HG02623 (cell line): ENCODE data around the gene PPP1R3C.

Experiments
- ATAC-seq: cut with Tn5 transposase; IDR thresholded peaks from one replicate; pipeline ENCODE4 v1.9.1; 2021; ENCODE audit warnings: moderate library complexity; ENCODE audit not compliant: unreplicated experiment

Gene PPP1R3C

GRCh38 chr10:91629715-91630549 lies 2.9 kb downstream of the PPP1R3C start:
- ATAC-seq, result no peak

DNA sequence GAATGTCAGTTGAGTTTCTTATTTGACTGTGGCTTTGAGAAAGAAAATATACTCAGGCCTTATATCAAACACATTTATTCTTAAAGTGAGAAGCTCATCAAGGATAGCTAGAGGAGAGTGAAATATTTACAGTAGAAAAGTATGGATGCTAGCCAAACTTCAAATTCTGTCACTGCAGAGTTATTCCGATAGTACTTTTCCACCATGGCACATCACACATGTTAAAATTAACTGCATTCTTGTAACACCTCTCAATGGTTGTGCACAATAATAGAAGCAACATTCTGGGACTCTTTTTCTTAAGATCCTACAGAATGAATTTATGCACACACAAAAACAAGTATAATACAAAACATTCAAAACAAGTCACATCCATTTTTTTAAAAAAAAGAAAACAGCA lies 4.5 kb downstream of the PPP1R3C start:
- no peak for ATAC-seq

DNA sequence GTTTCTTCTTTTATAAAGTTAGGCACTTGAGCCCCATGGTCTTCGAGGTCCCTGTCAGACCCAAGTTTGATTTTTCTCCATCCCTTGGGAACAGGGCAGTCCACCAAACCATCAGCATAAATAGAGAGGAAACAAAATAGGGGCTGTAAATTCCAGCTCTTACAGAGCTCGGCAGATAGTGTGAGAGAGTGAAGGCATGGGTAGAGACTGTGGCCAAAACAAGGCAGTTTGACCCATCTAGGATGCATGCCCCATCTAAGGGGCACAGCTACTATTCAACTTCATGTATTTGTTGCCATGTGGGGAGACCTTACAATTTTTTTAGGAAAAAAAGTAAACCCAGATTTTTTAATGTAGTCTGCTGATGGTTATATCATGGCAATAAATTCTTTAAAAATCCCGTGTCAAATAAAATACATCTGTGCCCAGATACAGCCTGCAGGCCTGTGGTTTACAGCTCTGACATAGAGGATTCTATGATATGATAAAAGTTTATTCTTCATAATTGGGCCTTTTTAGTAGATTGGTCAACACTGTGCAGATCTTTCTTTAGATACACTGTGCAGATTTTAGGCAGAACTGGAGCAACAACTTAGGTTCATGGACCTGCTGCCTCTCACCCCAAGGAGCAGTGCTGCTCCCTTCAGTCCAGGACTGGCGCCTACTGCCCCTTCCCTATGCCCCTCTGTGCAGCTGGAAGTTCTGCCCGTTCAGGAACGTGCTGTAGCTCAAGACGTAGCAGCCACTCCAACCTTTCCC lies 5.3 kb downstream of the PPP1R3C start:
- no peak for ATAC-seq

GRCh38 chr10:91626936-91627335 lies 5.9 kb downstream of the PPP1R3C start:
- ATAC-seq, result no peak

DNA sequence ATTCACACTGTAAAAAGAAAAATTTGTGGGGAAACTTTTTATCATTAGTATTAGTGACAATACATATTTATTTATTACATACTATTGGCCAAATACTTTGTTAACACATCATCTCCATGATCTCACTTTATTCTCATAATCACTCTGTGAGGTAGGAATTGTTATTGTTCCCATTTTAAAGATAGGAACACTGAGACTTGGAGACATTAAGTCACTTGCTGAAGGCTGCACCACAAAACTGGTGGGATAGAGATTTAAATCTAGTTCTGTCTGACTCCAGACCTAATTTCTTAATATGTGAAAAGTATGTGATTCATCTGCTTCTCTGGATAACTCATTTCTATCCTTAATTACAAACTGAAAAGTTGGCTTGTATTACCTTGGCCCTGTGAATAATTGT lies 8.2 kb downstream of the PPP1R3C start:
- no peak for ATAC-seq

- no peak for ATAC-seq
Observed at GRCh38 chr10:91622601-91623000, 10.3 kb downstream of the PPP1R3C start.

GRCh38 chr10:91621483-91622113 lies 11.3 kb downstream of the PPP1R3C start:
- no peak for ATAC-seq

DNA sequence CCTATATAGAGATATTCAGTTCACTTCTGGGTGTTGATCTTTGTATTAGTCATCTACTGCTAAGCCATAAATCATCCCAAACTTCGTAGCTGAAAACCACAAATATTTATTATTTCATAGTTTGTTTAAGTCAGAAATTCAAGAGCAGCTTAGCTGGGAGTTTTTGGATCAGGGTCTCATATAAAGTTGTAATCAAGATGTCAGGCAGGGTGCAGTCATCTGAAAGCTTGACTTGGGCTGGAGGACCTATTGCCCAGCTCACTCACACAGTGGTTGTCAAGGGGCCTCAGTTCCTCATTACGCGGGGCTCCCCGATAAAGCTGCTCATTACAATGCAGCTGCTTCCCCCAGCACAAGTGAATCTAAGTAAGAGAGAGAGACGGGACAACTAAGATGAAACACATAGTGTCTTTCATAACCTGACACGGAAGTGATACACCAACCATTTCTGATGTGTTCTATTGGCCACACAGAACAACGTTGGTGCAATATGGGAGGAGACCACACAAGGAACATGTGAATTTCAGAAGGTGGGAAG lies 15.7 kb downstream of the PPP1R3C start:
- ATAC-seq, result no peak

DNA sequence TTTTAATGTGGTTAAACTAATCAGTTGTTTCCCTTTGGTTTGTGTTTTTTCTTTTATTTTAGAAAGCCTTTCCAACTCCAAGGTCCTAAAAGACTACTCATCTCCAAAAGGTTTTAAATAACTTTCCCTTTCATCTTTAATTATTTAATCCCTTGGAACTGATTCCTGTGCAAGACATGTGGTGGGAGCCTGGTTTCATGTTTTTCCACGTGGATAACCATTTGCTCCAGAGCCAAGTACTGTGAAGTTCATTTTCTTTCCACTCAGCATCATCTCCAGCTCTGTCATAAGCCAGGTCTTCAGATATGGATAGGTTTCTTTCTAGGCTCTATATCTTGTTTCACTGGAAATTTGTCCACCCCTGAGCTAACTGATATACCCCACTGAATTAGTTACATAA lies 16.7 kb downstream of the PPP1R3C start:
- no peak for ATAC-seq

GRCh38 chr10:91614225-91614624 lies 18.6 kb downstream of the PPP1R3C start:
- no peak for ATAC-seq

GRCh38 chr10:91613411-91614187 lies 19.3 kb downstream of the PPP1R3C start:
- no peak for ATAC-seq

GRCh38 chr10:91610919-91611318 lies 22.0 kb downstream of the PPP1R3C start:
- ATAC-seq, result no peak

DNA sequence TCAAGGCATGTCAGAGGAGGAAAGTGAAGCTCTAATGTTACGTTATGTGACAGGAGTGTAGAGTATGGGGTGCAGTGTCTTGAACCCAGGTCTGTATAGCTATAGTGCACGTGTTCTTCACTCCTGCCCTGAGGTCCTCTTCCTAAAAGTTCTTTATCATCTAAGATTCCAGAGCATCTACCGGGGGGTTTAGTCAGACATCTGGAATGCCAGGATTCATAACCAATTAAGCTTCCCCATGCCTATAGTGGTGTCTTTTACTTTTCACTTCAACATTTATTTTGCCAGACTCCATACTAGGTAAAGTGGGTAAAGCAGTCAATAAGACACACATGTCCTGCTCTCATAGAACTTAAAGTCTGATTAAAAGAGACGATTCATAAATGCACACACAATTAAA lies 22.4 kb downstream of the PPP1R3C start:
- ATAC-seq, result no peak

DNA sequence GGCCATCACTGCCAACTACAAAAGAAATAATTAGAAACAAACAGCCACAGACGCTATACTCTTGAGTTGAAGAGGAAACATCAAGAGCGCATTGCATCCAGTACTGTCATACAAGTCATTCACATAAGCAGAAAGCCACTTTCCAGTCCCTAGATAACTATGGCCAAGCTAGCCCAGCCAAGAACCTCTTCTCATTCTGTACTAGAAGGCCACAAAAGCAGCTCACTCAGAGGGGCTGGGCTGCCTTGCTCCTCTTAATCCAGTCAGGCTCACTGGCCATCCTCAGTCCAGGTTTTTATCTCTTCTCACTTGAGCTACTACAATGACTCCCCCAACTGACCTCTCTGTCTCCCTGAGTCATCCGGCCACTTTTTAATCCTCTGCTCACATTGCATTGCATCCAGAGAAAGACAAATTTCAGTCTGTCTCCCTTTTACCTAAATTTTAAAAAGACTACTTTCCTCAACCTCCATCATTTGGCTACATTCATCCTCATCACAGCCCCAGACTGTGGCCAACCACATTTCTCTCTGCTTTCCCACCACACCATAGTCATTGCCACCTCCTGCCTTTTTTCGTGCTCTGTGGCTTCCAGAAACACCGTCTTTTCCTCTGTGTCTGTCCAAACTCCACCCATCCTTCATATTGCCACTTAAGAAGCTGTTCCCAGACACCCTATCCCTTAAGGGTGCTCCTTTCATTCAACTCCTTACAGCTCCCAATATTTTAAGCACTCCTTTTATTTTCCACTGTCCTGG lies 25.0 kb downstream of the PPP1R3C start:
- ATAC-seq, result no peak

GRCh38 chr10:91605968-91606367 lies 26.9 kb downstream of the PPP1R3C start:
- no peak for ATAC-seq

GRCh38 chr10:91604553-91605534 lies 28.0 kb downstream of the PPP1R3C start:
- no peak for ATAC-seq

GRCh38 chr10:91603931-91604331 lies 28.9 kb downstream of the PPP1R3C start:
- no peak for ATAC-seq

DNA sequence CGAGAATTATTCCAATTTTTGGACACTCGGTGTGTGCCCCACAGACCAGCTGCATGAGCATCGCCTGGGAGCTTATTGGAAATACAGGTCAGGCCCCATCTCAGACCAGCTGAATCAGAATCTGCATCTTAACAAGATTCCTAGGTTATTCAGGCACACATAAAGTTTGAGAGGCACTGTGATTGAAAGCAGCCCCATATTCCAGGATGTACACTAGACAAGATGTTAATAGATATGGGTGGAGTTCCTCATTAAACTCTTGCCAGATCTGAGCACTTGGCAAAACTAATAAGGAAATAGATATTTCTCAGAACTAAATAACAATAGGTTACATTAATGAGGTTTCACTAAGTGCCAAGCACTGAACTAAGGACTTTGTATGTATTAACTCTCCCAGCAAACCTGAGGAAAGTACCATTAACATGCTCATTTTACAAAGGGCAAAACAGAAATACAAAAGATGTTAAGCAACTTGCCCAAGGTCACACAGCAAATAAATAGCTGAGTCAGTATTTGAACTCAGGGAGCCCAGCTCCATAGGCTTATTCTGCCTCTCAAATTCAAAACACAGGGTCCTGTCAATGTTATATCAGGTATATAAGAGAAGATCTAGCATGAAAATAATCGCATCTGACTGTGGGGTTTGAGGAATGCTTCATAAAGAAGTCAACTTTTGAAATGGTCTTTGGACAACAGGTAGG lies 29.9 kb downstream of the PPP1R3C start:
- ATAC-seq, result no peak
